CD4-positive, alpha-beta T cell treated with Interleukin-10 for 1 hour (primary cell): ENCODE results near the gene RAB11FIP4.

Experiments used
- DNase-seq: peaks from one replicate; pipeline ENCODE4 v3.0.0-alpha.2; 2020

Gene RAB11FIP4

DNA sequence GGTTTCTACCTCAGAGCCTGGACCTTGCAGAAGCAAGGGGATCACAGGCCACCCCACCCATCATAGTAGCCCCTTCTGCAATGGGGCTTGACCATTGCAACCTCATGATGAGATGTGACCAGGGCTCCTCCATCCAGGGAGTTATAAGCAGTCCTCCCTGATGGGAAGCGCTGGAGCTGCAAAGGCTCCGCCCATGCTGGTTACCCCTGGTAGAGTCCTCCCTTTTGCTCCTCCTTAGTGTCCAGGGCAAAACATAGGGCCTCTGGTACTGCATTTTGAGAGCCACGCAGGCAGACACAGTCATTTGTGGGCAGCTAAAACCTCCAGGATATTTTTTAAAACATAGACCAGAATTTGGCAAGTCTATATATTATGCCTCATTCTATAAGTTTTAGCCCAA is 161.1 kb downstream of the RAB11FIP4 start:
- no peak for DNase-seq

DNA sequence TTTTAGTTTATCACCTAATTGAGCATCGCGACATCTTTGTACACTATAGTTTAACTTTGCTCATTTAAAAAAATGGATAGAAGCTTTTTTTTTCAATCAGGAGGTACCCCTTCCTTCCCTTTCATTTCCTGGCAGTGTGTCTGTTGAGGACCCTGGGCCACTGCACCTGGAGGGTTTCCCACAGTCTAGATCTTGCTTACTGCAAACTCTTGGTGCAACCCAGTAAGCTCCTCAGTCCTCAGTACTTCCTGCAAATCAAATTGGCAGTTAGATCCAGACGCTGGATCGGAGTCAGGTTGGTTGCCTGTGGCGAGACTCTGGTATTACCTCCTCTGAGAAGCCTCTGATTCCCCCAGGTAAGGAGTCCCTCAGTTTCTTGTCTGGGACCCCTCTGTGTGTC is 162.0 kb downstream of the RAB11FIP4 start:
- DNase-seq, result no peak

DNA sequence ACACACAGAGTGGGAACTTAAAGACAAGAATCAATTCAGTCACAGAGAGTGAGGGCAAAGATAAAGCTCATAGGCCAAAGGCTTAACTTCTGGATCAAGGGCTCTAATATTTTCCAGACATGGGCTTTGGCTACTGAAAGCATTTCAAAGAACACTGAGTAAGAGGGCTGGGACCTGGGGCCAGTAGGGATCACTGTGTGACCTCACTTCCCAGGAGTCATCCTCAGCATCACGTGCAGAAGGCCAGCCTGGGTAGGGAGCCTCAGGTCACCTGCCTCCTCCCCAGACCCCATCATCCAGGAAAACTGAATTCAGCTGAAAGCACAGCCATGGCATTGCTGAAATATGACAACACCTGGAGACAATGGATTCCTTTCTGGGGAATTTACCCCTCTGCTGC is 163.5 kb downstream of the RAB11FIP4 start:
- DNase-seq, result no peak

DNA sequence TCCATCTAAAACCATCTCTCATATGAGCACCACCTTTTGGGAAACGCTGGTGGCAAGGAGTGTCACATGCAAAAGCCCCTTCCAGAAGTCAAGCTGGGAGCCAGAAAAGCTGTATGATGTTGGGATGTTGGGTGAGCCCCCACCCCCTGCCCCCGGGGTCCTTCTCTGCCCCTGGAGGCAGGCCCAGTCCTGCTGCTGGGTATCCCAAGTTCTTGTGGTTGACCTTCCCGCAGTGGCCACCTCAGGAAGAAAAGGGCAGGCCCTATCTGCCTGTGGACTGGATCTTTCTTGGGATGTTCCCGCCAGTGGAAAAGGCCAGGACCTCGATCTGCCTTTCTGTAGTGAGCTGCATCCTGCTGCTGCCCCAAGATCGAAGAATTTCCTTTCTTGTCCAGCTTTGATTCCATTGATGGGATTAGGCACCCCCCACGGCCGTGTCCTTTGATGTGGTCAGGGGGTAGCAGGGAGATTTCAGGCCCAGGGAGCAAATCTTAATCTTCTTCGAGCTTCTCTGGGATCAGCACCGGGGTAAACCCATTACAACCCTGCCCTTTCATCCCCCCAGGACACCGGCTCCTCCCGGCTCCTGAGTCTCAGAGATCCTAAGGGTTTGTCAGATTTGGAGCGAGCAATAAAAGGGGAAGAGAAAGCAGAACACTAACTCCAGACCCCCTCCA is 165.6 kb downstream of the RAB11FIP4 start:
- no peak for DNase-seq

DNA sequence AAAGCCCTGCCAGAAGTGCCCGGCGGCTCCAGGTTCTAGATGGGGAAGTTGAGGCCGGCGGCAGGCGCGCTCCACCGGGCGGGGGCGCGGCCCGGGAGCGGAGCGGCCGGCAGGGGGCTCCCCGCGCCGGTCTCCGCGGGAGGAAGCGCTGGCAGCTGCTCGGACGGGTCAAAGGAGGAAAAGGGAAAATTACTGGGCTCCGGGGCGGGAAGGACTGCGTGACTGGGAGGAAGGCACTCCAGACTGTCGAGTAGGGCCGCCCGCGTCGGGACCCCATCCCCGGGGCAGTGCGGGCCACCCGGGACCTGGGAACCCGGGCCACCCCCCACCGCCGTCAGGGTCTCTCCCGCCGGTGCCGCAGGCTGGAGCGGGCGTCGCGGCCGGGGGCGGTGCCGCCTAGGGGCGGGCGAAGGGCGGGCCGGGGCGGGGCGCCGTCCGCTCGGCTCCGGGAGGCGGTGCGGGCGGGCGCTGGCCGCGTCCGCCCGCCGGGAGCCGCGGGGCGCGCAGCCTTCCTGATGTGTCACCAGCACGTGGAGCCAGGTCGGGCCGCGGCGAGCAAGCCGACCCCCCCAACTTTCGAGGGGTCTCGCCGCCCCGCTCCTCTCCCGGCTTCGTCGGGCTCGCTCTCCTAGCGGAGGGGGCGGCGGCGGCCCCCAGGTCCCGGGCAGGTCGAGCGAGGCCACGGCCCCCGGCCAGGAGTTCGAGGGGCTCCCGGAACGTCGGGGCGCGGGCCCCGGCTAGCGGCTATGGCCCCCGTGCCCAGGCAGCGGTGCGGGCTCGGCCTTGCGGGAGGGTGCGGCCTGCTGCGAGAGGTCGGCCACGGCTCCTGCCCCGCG is 167.5 kb downstream of the RAB11FIP4 start:
- peak; percentile 58 for DNase-seq

DNA sequence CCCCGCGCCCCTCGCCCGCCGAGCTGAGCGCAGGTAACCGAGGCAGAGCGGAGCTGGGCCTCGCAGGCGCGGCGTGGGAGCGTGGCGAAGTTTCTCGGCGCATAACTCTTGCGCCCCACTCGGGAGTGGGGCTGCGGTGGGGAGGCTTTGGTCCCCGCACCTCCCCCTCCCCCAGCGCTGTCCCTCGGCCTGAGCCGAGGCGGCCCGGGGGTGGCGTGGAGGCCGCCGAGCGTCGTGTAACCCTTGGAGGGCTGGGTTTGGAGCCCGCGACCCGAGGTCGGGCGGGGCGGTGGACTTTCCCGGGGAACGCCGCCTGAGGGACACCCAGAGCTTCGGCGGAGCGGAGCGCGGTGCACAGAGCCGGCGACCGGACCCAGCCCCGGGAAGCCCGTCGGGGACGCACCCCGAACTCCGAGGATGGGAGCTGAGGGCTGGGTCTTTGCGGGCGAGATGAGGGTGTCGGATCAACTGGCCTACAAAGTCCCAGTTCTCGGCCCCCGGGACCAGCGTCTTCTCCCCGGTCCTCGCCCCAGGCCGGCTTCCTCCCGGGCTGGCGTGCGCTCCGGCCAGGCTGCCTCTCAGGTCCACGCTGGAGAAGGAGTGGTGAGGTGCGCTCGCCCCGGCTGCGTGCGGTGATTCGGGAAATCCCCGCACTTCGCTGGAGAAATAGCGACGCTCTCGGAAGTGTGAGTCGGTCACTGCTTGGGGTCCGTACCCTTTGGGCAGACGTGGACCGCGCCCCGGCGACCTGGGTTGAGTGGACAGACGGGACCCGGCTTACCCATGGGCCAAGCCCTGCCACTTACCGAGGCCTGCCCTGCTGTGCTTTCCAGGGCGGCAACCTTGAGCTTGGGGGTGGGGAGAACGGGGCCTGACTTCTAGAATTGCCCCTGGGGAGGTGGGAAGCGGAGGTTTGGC is 168.4 kb downstream of the RAB11FIP4 start:
- DNase-seq, result no peak

DNA sequence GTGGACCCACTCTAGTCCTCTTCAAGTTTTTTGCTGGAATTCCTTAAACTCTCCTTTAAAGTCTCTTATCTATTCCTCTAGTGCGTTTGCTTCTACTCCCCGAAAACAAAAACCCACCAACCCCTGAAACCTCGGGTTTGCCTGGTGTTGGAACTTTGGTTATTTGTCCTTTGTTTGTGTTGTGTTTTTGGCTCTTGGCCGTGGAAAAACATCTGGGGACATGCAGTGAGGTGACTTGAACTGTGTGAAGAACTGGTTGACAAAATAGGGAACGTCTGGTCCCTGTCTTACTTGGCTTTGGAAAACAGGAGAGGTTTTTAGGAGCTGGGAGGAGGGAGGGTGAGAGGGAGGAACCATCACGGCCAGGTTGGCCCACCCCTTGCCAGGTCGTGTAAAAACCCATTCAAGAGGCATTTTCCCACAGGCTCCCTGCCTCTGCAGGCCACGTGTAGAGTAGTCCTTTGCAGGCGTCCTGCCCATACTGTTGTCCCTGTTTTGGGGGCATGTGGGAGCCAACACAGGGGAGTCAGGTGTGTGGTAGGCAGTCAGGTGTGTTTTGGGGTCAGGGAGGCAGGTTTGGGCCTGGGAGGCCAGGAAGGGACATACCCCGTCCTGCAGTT is 169.3 kb downstream of the RAB11FIP4 start:
- DNase-seq, result no peak

DNA sequence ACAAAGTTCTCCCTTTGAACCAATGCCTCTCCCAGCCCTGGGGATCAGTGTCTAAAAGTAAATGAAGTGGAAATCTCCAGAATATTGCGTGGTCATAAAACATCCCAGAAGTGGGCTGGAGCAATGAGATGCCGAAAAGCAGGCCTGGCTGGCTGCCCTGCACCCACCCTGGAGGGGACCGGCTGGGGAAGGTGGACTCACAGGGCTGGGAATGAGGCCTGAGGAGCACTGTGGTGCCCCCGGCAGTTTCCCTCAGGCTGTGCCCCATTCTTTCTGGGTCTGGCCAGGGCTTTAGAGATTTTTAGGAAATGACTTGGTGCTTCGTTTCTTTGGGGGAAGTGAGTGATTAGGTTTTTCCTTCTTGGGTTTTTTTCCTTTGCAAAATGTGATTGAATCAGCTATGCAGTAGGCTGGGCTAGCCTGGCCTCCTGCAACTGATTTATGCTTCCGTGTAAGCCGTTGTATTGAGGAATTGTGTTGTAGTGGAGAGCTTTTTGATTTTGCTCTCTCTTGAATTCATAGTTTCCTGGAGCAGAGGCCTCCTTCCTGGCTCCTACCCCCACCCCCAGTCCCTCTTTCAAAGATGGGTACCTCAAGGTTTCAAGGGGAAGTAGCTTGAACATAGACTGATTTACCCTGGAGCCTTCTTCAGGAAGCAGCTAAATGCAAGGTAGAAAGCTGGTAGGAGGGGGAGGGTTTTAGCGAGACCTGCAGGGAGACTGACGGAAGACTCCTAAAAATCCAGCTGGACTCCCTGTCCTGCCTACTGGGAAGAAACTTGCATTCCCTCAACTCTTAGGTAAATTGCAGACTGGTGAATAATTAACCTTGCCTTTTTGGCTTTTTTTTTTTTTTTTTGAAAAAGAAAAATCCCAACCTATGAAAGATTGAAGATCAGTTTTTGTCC is 170.2 kb downstream of the RAB11FIP4 start:
- no peak for DNase-seq

DNA sequence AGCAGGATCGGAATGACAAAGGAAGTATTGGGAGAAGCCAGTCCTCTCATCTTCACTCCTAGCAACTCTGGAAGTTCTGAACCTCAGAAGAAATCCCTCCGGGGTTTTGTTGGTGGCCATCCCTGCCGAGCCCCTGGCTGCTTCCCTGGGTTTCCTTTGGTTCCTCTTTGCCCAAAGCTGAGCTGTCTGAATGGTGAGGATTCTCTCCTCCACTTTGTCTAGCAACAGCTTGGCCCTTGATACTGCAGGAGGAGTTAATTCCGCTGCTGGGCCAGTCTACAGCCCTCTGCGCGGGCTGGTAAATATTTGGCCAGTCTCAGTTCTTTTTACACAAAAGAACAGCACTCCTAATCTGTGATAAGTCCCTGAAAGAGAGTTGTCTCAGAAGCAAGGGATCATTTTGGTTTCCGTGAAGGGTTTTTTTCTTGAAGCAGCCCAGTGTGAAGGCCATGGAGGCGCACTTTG is 170.9 kb downstream of the RAB11FIP4 start:
- DNase-seq, result no peak

DNA sequence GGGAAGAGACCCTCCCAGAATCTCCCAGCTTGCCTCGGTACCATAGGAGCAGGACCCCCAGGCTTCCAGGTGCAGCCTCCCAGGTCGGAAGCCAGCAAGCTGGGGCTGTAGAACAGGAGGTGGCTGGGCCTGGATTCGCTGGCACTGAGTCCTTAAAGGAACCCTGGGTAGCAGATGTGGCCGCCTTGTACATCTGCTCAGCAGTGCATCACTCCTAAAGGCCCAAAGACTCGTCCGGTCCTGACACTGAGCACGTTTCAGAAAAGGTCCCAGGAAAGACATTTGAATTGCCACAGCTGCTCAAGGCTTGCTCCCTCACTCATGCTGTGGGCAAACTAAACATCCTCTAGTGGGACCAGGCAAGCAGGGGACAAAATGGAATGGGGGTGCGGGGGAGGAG is 172.8 kb downstream of the RAB11FIP4 start:
- no peak for DNase-seq

DNA sequence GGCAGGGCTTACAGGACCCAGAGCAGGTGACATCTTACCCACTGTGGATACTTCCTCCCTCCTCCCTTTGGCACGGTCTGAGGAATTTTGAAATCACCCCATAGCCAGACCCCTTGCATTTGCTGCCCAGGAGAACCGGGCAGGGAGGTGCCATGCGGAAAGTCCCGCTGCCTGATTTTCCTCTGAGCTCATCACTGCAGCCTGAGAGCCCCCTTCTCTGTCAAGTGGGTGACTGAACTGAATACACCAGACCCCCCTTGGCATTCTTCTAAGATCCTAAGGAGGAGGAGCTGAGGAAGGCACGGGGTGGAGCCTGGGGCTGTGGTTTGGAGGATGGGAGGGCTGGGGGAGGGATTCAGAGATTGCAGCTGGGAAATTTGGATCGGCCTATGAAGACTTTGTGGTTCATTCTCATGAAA is 173.4 kb downstream of the RAB11FIP4 start:
- no peak for DNase-seq

DNA sequence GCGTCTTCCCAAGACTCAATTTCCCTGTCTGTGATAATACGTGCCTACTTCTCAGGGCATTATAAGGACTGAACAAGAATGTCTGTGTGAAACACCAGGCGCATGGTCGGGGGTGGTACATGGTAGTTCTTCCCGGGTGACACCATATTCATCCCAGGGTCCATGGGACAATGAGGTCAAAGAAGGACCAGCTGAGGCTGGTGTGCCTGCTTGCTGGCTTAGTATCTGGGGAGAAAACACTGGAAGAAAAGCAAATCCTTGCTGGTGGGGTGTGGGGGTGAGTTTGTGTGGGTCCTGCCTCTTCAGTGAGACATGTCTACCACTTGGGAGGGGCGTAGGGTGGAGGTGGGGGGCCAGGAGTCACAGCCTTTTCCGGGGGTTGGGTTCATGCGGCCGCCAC is 174.2 kb downstream of the RAB11FIP4 start:
- no peak for DNase-seq

DNA sequence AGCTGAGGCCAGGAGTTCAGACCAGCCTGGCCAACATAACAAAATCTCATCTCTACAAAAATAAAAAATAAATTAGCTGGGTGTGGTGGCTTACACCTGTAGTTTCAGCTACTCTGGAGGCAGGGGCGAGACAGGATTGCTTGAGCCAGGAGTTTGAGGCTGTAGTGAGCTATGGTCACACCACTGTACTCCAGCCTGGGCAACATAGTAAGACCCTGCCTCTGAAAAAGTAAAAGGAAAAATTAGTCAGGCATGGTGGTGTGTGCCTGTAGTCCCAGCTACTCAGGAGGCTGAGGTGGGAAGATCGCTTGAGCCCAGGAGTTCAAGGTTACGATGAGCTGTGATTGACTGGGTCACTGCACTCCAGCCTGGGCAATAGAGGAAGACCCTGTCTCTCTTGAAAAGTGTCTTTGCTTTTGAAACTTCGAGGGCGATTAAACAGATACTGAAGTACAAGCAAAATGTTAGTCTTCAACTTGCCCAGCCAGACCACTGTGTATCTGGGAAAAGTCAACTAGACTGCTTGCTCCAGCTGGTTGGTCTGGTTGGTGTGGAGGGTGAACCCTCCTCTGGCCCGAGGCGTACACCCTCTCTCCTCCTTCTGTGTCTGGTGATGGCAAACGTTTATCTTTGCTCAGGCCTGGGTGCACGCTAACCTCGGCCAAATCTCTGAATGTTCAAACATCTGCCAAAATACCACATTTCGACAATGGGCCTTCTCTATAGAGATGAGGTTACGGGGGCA is 174.9 kb downstream of the RAB11FIP4 start:
- DNase-seq, result no peak

DNA sequence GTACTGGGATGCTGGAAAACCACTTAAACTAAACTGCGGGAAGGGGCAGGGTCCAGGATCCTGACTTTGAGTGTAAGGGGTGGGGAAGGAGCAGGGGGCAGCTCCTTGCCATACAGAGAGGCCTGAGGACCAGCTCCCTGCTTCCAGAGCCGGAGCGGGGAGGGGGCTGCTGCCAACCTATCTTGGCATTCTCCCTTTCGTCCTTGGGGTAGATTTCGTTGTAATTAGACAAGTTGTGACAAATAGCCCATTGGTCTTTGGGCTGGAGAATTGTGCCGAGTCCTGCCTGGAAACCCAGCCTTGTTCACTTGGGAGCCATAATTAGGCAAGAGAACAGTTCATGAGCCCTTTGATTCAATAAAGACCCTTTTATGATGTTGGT is 175.5 kb downstream of the RAB11FIP4 start:
- no peak for DNase-seq

DNA sequence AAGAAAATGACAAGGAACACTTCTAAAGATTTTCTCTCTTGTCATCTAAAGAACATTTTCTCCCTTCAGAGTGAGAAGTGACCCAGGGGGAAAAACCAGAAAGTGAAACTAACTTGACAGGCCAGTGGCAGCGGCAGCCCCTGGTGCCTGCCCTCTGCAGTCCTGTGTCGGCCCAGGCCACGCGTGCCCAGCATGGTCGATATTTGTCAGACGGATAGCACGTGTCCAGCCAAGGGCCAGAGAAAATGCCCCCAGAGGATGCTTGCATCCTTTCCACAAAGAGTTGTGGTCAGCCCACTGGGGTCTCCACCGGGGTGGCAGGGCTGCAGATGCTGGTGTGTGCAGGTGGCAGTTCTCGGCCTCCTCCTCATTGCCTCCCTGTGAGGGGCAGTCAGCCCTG is 176.6 kb downstream of the RAB11FIP4 start:
- DNase-seq, result no peak

DNA sequence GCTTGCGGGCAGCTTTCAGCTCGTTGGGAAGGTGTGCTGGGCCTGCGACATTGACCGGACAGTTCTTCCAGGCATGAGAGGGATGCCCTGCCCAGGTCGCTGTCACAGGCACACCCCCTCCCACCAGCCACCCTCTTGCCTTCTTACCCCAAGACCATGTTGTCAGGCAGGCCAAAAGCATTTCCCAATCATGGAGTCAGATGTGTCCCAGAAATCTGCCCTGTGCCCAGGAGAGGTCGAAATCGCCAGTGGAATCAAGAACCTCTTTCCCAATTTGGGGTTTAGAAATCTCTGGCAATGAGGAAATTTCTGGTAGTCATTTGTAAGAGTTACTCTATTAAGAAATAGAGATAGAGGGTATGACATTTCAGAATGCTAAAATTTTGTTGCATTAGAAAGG is 177.1 kb downstream of the RAB11FIP4 start:
- no peak for DNase-seq

DNA sequence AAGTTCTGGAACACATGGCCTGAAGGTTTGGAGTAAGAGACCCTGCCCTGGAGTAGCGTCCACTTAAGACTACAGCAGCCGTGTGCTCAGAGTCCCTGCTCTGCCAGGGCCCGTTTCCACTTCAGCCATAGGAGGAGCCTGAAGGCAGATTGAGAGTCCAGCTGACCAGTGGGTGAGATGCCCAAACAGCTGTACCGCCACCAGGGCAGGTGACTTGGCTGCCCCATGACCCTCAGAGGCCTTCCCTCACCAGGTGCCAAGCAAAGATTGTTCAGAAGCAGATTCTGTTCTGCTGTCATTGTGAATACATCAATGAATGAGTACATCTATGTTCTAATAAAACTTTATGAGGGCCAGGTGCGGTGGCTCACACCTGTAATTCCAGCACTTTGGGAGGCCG is 178.8 kb downstream of the RAB11FIP4 start:
- DNase-seq, result no peak

DNA sequence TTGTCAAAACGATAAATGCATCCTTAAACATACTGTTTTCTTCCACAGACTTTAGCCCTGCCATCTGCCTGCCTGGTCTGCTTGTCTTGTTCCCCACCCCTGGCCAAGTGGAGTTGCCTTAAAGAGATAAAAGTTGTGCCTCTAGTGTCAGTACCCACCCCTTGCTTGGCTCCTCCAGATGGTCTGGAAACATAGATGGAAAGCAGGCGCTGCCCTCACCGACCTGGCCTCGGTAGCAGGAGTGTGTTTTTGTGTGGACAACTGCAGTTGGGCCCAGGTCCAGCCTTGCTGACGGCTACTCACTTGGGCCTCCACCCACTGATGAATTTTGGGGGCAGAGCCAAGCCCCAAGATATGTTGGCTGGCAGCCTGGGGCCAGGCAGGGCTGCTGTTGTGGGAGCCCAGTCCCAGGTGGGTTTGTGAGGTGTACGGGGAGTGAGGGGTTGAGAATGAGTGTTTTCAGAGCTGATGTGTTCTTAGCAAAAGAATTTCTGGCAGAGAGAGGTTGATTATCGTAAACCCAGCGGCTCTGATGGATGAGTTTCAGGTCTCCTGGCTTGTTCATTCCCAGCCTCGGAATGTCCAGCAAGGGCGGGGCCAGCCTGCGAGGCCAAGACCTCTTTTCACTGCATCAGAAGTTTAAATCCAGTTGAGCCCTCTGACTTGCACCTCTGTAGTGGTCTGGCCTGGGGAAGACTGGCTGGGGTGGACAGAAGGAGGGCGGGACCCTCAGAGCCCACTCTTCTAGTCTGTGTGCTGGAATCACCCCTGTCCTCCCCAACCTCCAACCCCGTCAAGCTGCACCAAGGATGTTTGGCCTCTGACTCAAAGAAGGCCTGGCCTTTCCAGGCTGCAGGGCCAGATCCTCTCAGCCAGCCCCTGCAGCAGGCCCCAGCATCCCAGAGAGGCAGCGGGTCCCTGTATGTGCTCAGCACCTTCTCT is 179.7 kb downstream of the RAB11FIP4 start:
- DNase-seq, result no peak

DNA sequence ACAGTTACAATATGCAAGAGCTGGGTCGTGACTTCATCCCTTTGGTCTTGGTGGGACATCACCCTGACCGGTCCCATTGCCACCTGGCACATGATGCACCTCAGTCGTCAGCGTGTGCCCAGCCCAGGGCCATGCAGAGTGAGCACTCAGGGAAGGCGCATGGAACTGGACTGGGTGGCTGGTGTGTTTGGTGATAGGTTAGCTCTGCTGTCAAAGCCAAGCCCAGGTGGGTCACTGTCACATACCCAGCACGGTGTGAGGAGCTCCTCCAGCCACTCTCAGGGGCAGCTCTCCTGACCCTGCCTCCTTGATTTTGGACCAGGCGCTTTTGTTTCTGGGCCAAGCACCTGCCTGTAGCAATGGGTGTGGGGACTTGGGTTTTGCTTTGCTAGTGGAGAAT is 180.9 kb downstream of the RAB11FIP4 start:
- no peak for DNase-seq

DNA sequence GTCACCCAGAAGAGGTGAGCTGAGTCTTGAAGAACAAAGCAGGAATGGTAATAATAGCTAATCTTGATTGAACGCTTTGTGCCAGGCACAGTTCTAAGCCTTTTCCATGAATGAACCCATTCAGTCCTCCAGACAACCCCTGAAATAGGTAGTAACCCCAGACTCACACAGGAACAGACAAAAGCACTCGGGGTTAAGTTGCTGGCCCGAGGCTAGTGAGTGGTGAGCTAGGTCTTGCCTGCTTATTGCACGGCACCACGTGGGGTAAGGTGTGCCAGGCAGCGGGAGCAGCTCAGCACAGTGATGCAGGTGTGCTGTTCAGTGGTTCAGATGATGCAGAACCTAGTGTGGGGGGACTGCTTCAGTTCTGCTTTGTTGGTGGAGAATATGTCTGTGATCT is 181.6 kb downstream of the RAB11FIP4 start:
- DNase-seq, result no peak
